SK-N-SH (cell line): ENCODE measurements around the gene MYMK. TPM values are rescaled to one million over a fixed set of nuclear protein-coding genes. Genes with fewer than 3 reads are reported as not detected.

ENCODE experiments used
- CTCF ChIA-PET: fragments of 300-600, 350-600 bp; formaldehyde crosslinking; extraction: SDS; loops from one replicate; lab custom pipeline; 2021; lab: Yijun Ruan, JAX
- POLR2A ChIA-PET: fragments of 350-600 bp; sonication (Branson Sonifier 250); formaldehyde crosslinking; extraction: SDS; loops from one replicate; lab custom pipeline; 2020; ENCODE audit warnings: antibody characterized with exemption, inconsistent platforms; lab: Yijun Ruan, JAX
- DNase-seq: peaks from one replicate; pipeline ENCODE4 v3.0.0; 2012
- H2AFZ ChIP-seq: fragments of 200-600 bp; sonication (generic); 2 replicates; pipeline ENCODE4 v1.8.1; 2016; ENCODE audit warnings: antibody characterized with exemption, mild to moderate bottlenecking, low read depth
- H3F3A ChIP-seq: fragments of 200-600 bp; sonication (generic); replicated peaks from 2 replicates; pipeline ENCODE3; 2016; ENCODE audit warnings: antibody characterized with exemption, mild to moderate bottlenecking; ENCODE audit not compliant: insufficient read depth
- H3K27ac ChIP-seq, 2 experiments: fragments of 200-500 bp in 1 of 2; fragments of 200-600 bp in 1 of 2; sonication (Bioruptor generic) in 1 of 2; sonication (generic), shearing (Covaris generic) in 1 of 2; 2 replicates each; pipeline versions ENCODE4 v1.5.1 to v1.6.1; 2014 to 2016; ENCODE audit warnings: low read depth in 2 of 2, inconsistent platforms in 1 of 2, low read length in 1 of 2, mild to moderate bottlenecking in 1 of 2, mixed read lengths in 1 of 2
- H3K27me3 ChIP-seq: fragments of 200-600 bp; sonication (generic), shearing (Covaris generic); 2 replicates; pipeline ENCODE4 v1.6.1; 2016; ENCODE audit warnings: mixed run types; ENCODE audit not compliant: insufficient read depth
- H3K36me3 ChIP-seq, 2 experiments: fragments of 200-500 bp in 1 of 2; fragments of 200-600 bp in 1 of 2; sonication (Bioruptor generic) in 1 of 2; sonication (generic) in 1 of 2; replicated peaks in 1 of 2; 2 replicates each; pipeline versions ENCODE3 to v1.5.1; 2014 to 2016; ENCODE audit warnings: low read length in 1 of 2, mild to moderate bottlenecking in 1 of 2; ENCODE audit not compliant: insufficient read depth in 2 of 2, control insufficient read depth in 1 of 2
- H3K4me1 ChIP-seq, 2 experiments: fragments of 200-500 bp in 1 of 2; fragments of 200-600 bp in 1 of 2; sonication (Bioruptor generic) in 1 of 2; sonication (generic), shearing (Covaris generic) in 1 of 2; 2 replicates each; pipeline versions ENCODE4 v1.5.1 to v1.6.1; 2014 to 2016; ENCODE audit warnings: low read depth in 1 of 2, low read length in 1 of 2, mixed run types in 1 of 2; ENCODE audit not compliant: insufficient read depth in 2 of 2, control insufficient read depth in 1 of 2
- H3K4me2 ChIP-seq: fragments of 200-600 bp; sonication (generic), shearing (Covaris generic); 2 replicates; pipeline ENCODE4 v1.6.1; 2017; ENCODE audit warnings: mixed run types
- H3K4me3 ChIP-seq, 2 experiments: fragments of 200-500 bp in 1 of 2; fragments of 200-600 bp in 1 of 2; sonication (Bioruptor generic) in 1 of 2; sonication (generic), shearing (Covaris generic) in 1 of 2; 2 replicates each; pipeline versions ENCODE4 v1.5.1 to v1.8.1; 2014 to 2016; ENCODE audit warnings: low read depth in 2 of 2, inconsistent platforms in 1 of 2, low read length in 1 of 2, mild to moderate bottlenecking in 1 of 2, mixed read lengths in 1 of 2, moderate library complexity in 1 of 2
- H3K79me2 ChIP-seq: fragments of 200-600 bp; sonication (generic); 2 replicates; pipeline ENCODE4 v1.8.1; 2017; ENCODE audit warnings: mild to moderate bottlenecking; ENCODE audit not compliant: insufficient read depth
- H3K9ac ChIP-seq: fragments of 200-600 bp; sonication (generic); 2 replicates; pipeline ENCODE4 v1.6.1; 2017; ENCODE audit warnings: mixed run types
- H3K9me2 ChIP-seq: fragments of 200-600 bp; sonication (generic); 2 replicates; pipeline ENCODE4 v1.6.1; 2017; ENCODE audit warnings: mixed run types
- H3K9me3 ChIP-seq: fragments of 200-600 bp; sonication (generic); 2 replicates; pipeline ENCODE4 v1.6.1; 2017; ENCODE audit warnings: mixed run types, mild to moderate bottlenecking, moderate library complexity
- H4K20me1 ChIP-seq: fragments of 200-600 bp; sonication (generic); 2 replicates; pipeline ENCODE4 v1.6.1; 2017; ENCODE audit warnings: mild to moderate bottlenecking, mixed run types; ENCODE audit not compliant: insufficient read depth
- ELF1 ChIP-seq: IDR thresholded peaks from 2 replicates; pipeline ENCODE4 v1.4.0; 2012
- EZH2phosphoT487 ChIP-seq: fragments of 200-600 bp; sonication (generic); IDR thresholded peaks from 2 replicates; pipeline ENCODE4 v1.6.1; 2017; ENCODE audit warnings: low read depth, mixed run types, mild to moderate bottlenecking, antibody characterized with exemption, moderate library complexity, borderline replicate concordance
- FOXJ3 ChIP-seq: sonication (generic); formaldehyde crosslinking; IDR thresholded peaks from 2 replicates; pipeline ENCODE4 v1.5.1; 2020; ENCODE audit warnings: mild to moderate bottlenecking, missing genetic modification reagents
- GABPA ChIP-seq: IDR thresholded peaks from 2 replicates; pipeline ENCODE4 v1.4.0; 2012; ENCODE audit warnings: low read depth, mild to moderate bottlenecking
- GATA2 ChIP-seq: sonication (generic); formaldehyde crosslinking; IDR thresholded peaks from 2 replicates; pipeline ENCODE4 v1.5.0; 2020; ENCODE audit warnings: mild to moderate bottlenecking, missing genetic modification reagents
- IRF3 ChIP-seq: fragments of 150-350 bp; IDR thresholded peaks from 2 replicates; pipeline ENCODE4 v1.6.1; 2016; ENCODE audit warnings: mild to moderate bottlenecking, low read depth, low read length
- JUND ChIP-seq: IDR thresholded peaks from 2 replicates; pipeline ENCODE4 v1.4.0; 2012
- MEF2A ChIP-seq: IDR thresholded peaks from 2 replicates; pipeline ENCODE4 v1.4.0; 2012; ENCODE audit warnings: low read depth, borderline replicate concordance
- RAD21 ChIP-seq: IDR thresholded peaks from 2 replicates; pipeline ENCODE4 v1.6.1; 2012; ENCODE audit warnings: mild to moderate bottlenecking, low read length
- RXRA ChIP-seq: IDR thresholded peaks from 2 replicates; pipeline ENCODE4 v1.4.0; 2012; ENCODE audit warnings: low read depth, mild to moderate bottlenecking, borderline replicate concordance
- SMC3 ChIP-seq: IDR thresholded peaks from 2 replicates; pipeline ENCODE4 v1.6.1; 2012; ENCODE audit warnings: low read depth, low read length, improper control_type of control experiment
- TCF12 ChIP-seq: IDR thresholded peaks from 2 replicates; pipeline ENCODE4 v1.4.0; 2012
- TEAD4 ChIP-seq: IDR thresholded peaks from 2 replicates; pipeline ENCODE4 v1.4.0; 2012; ENCODE audit warnings: mild to moderate bottlenecking, borderline replicate concordance; ENCODE audit not compliant: insufficient read depth
- USF1 ChIP-seq: IDR thresholded peaks from 2 replicates; pipeline ENCODE4 v1.4.0; 2012; ENCODE audit warnings: low read depth, borderline replicate concordance
- ZBTB33 ChIP-seq: IDR thresholded peaks from 2 replicates; pipeline ENCODE4 v1.4.0; 2012; ENCODE audit warnings: low read depth, borderline replicate concordance
- WGBS: methylation state at CpG from one replicate; pipeline ENCODE4 v1.1.6; 2017; ENCODE audit warnings: low lambda C conversion rate; 5-methylcytosine and 5-hydroxymethylcytosine counted together
- polyA plus RNA-seq, 3 experiments: library from polyadenylated mRNA; depleted of rRNA; stranded (reverse); fragments of >200 nt; gene quantifications; 2 replicates each; pipeline ENCODE4 v1.2.3, GENCODE V29; 2012

Gene MYMK
- polyA plus RNA-seq, 1 of the 3 experiments (the other 2 are of a cell fraction): not detected

- Histone ChIP-seq H4K20me1 (no peaks in the 10 kb centered on the region), H3K4me1 (peaks cover 9 to 86% of the 10 kb centered on the region in 2 experiments; a peak in 3 of 4 replicates), H3K9me3 (no peaks in the 10 kb centered on the region)
- TF ChIP-seq RXRA (no peak), USF1 (no peak), TCF12 (no peak)
- TF ChIP-seq, all 33 proteins: peak for 0
- 85% methylated on average over 2 of the region's 7 CpGs for WGBS
- H3K9me2 ChIP-seq: no peaks in the 10 kb centered on the region
- H3K79me2 ChIP-seq: no peaks in the 10 kb centered on the region
- H3K4me2 ChIP-seq: no peak overlapping the region
- CTCF ChIA-PET: interaction anchor here (0.8 to 5.8 kb wide), 5 partner anchors 13 to 208 kb away, joined by 3 to 51 read pairs (median 4); partner anchors contain the start of genes DBH and SARDH
- POLR2A ChIA-PET: interaction anchor here (0.9 to 10.7 kb wide), 4 partner anchors 16 to 208 kb away, joined by 3 to 150 read pairs (median 4); partner anchors contain the start of gene DBH
- H3K27me3 ChIP-seq: no peaks in the 10 kb centered on the region
- H3F3A ChIP-seq: no peaks in the 10 kb centered on the region
- no peaks in the 10 kb centered on the region for H3K36me3 ChIP-seq
- no peak overlapping the region for H3K4me3 ChIP-seq
- no peak overlapping the region for H3K9ac ChIP-seq
- peak overlapping the region in 1 of 2 experiments; percentile 100; a peak in 2 of 4 replicates for H3K27ac ChIP-seq
- DNase-seq: no peak
- H2AFZ ChIP-seq: no peak overlapping the region
These were observed 5.1 kb upstream of the MYMK start for GRCh38 chr9:133529874-133530273.

GRCh38 chr9:133529457-133529856 lies 4.7 kb upstream of the MYMK start:
- no peaks in the 10 kb centered on the region for H3K79me2 ChIP-seq
- H3K9ac ChIP-seq: no peak overlapping the region
- peaks cover 9 to 84% of the 10 kb centered on the region in 2 experiments; a peak in 3 of 4 replicates for H3K4me1 ChIP-seq
- no peak overlapping the region for H3K4me3 ChIP-seq
- WGBS: 76% methylated on average over 7 of the region's 7 CpGs
- peak overlapping the region in 1 of 2 experiments; percentile 100; a peak in 2 of 4 replicates for H3K27ac ChIP-seq
- TF ChIP-seq FOXJ3 (CRISPR knock-in tag) (no peak), GABPA (no peak), ELF1 (no peak), JUND (no peak), TCF12 (no peak), TEAD4 (no peak)
- no peak for DNase-seq
- ChIA-PET CTCF (interaction anchor here (0.8 to 5.8 kb wide), 5 partner anchors 14 to 208 kb away, joined by 3 to 51 read pairs (median 4); partner anchors contain the start of genes DBH and SARDH), POLR2A (interaction anchor here (0.9 to 10.7 kb wide), 6 partner anchors 16 to 208 kb away, joined by 3 to 150 read pairs (median 4); partner anchors contain the start of gene DBH)
- H3F3A ChIP-seq: no peaks in the 10 kb centered on the region
- no peak overlapping the region for H2AFZ ChIP-seq
- H3K9me2 ChIP-seq: no peaks in the 10 kb centered on the region
- no peak overlapping the region for H3K4me2 ChIP-seq
- no peaks in the 10 kb centered on the region for H4K20me1 ChIP-seq
- no peaks in the 10 kb centered on the region for H3K36me3 ChIP-seq
- no peaks in the 10 kb centered on the region for H3K27me3 ChIP-seq
- H3K9me3 ChIP-seq: no peaks in the 10 kb centered on the region

- Histone ChIP-seq H3K36me3 (no peaks in the 10 kb centered on the region), H3K27ac (peak overlapping the region in 1 of 2 experiments; percentile 100; a peak in 2 of 4 replicates), H3K9ac (no peak overlapping the region), H3K4me2 (no peak overlapping the region)
- no peak for TF ChIP-seq RAD21
- no peak for TF ChIP-seq ZBTB33
- TF ChIP-seq EZH2phosphoT487: no peak
- no peak for TF ChIP-seq TEAD4
- TF ChIP-seq GATA2: no peak
- TF ChIP-seq MEF2A: no peak
- TF ChIP-seq IRF3: no peak
- TF ChIP-seq SMC3: no peak
- TF ChIP-seq, all 33 proteins: peak for 0
- H3K27me3 ChIP-seq: no peaks in the 10 kb centered on the region
- peaks cover 9 to 85% of the 10 kb centered on the region in 2 experiments; a peak in 3 of 4 replicates for H3K4me1 ChIP-seq
- no peaks in the 10 kb centered on the region for H3K9me2 ChIP-seq
- H2AFZ ChIP-seq: no peak overlapping the region
- 80% methylated on average over 7 of the region's 11 CpGs for WGBS
- H3K4me3 ChIP-seq: no peak overlapping the region
- no peaks in the 10 kb centered on the region for H3K9me3 ChIP-seq
- no peaks in the 10 kb centered on the region for H4K20me1 ChIP-seq
- no peak for DNase-seq
- H3F3A ChIP-seq: no peaks in the 10 kb centered on the region
- ChIA-PET CTCF (interaction anchor here (1.3 kb wide), 1 partner anchor 209 kb away, joined by 3 read pairs; the partner anchor contains the start of gene SARDH), POLR2A (interaction anchor here (0.9 to 10.7 kb wide), 7 partner anchors 15 to 209 kb away, joined by 3 to 150 read pairs (median 4); partner anchors contain the start of gene DBH)
- no peaks in the 10 kb centered on the region for H3K79me2 ChIP-seq
These were observed 4.1 kb upstream of the MYMK start for GRCh38 chr9:133528876-133529241.
